Neural cell (in vitro differentiated cells): ENCODE data around the gene TBC1D9B. TPM values are rescaled to one million over a fixed set of nuclear protein-coding genes. Genes with fewer than 3 reads are reported as not detected.

Experiments
- H2AFZ ChIP-seq: fragments of 200-600, 300-800 bp; sonication (generic), shearing (Covaris generic); 2 replicates; pipeline ENCODE4 v1.6.0; 2014; ENCODE audit warnings: low read depth, mild to moderate bottlenecking, antibody characterized with exemption, low read length, moderate library complexity
- H3F3A ChIP-seq: fragments of 200-600 bp; shearing (Covaris generic); 2 replicates; pipeline ENCODE4 v1.6.1; 2016; ENCODE audit warnings: mild to moderate bottlenecking, moderate library complexity, mixed read lengths, antibody characterized with exemption, low read length; ENCODE audit not compliant: insufficient read depth, poor library complexity, severe bottlenecking
- H3K27ac ChIP-seq: fragments of 200-600, 300-800 bp; sonication (generic), shearing (Covaris generic); 2 replicates; pipeline ENCODE4 v1.5.1; 2014; ENCODE audit warnings: mild to moderate bottlenecking, low read length, moderate library complexity
- H3K27me3 ChIP-seq: fragments of 300-800, 200-600 bp; sonication (generic), shearing (Covaris generic); 2 replicates; pipeline ENCODE4 v1.6.0; 2014; ENCODE audit warnings: mild to moderate bottlenecking, low read depth, low read length, moderate library complexity; ENCODE audit not compliant: insufficient read depth
- H3K36me3 ChIP-seq: fragments of 300-800, 200-600 bp; sonication (generic), shearing (Covaris generic); 2 replicates; pipeline ENCODE4 v1.5.1; 2014; ENCODE audit warnings: mild to moderate bottlenecking, antibody characterized with exemption, low read length, moderate library complexity; ENCODE audit not compliant: insufficient read depth
- H3K4me2 ChIP-seq: fragments of 300-800, 200-600 bp; sonication (generic), shearing (Covaris generic); 2 replicates; pipeline ENCODE4 v1.6.0; 2014; ENCODE audit warnings: mild to moderate bottlenecking, low read length
- H3K4me3 ChIP-seq: fragments of 300-800, 200-600 bp; sonication (generic), shearing (Covaris generic); 2 replicates; pipeline ENCODE4 v1.5.1; 2014; ENCODE audit warnings: mild to moderate bottlenecking, low read length, moderate library complexity
- H3K79me2 ChIP-seq: fragments of 200-600 bp; shearing (Covaris generic); replicated peaks from 2 replicates; pipeline ENCODE4 v1.6.0; 2014; ENCODE audit warnings: mild to moderate bottlenecking, low read length, moderate library complexity; ENCODE audit not compliant: insufficient read depth
- H3K9ac ChIP-seq: fragments of 300-800, 200-600 bp; sonication (generic), shearing (Covaris generic); 2 replicates; pipeline ENCODE4 v1.6.1; 2016; ENCODE audit warnings: mild to moderate bottlenecking, low read length, mixed read lengths
- H3K9me2 ChIP-seq: fragments of 200-600 bp; shearing (Covaris generic); 2 replicates; pipeline ENCODE4 v1.6.1; 2016; ENCODE audit warnings: mild to moderate bottlenecking, low read length, mixed read lengths; ENCODE audit not compliant: insufficient read depth
- H3K9me3 ChIP-seq: fragments of 200-600, 300-800 bp; sonication (generic), shearing (Covaris generic); 2 replicates; pipeline ENCODE4 v1.6.1; 2016; ENCODE audit warnings: mild to moderate bottlenecking, mixed run types, low read length, moderate library complexity, mixed read lengths
- H4K20me1 ChIP-seq: fragments of 200-600 bp; shearing (Covaris generic); 2 replicates; pipeline ENCODE4 v1.6.1; 2016; ENCODE audit warnings: mild to moderate bottlenecking, mixed run types; ENCODE audit not compliant: insufficient read depth
- CTCF ChIP-seq: fragments of 450-650 bp; IDR thresholded peaks from 2 replicates; pipeline ENCODE4 v1.5.1; 2014; ENCODE audit warnings: antibody characterized with exemption, mild to moderate bottlenecking, moderate library complexity; ENCODE audit not compliant: poor library complexity, severe bottlenecking
- EP300 ChIP-seq: fragments of 450-650 bp; conservative IDR thresholded peaks from 2 replicates; pipeline ENCODE4 v1.6.1; 2014; ENCODE audit warnings: antibody characterized with exemption, mild to moderate bottlenecking, moderate library complexity; ENCODE audit not compliant: poor library complexity, severe bottlenecking
- EZH2 ChIP-seq: fragments of 200-600, 300-800 bp; shearing (Covaris generic), sonication (generic); IDR thresholded peaks from 2 replicates; pipeline ENCODE4 v1.6.1; 2014; ENCODE audit warnings: antibody characterized with exemption, low read length, borderline replicate concordance, mild to moderate bottlenecking; ENCODE audit not compliant: insufficient read depth, poor library complexity, severe bottlenecking
- MXI1 ChIP-seq: fragments of 450-650 bp; conservative IDR thresholded peaks from 2 replicates; pipeline ENCODE4 v1.6.1; 2014; ENCODE audit warnings: antibody characterized with exemption, mild to moderate bottlenecking; ENCODE audit not compliant: poor library complexity, severe bottlenecking
- POLR2AphosphoS5 ChIP-seq: IDR thresholded peaks from 2 replicates; pipeline ENCODE4 v1.6.1; 2012
- RAD21 ChIP-seq: fragments of 450-650 bp; conservative IDR thresholded peaks from 2 replicates; pipeline ENCODE4 v1.6.1; 2014; ENCODE audit warnings: antibody characterized with exemption, mild to moderate bottlenecking, moderate library complexity
- SMC3 ChIP-seq: fragments of 450-650 bp; conservative IDR thresholded peaks from 2 replicates; pipeline ENCODE4 v1.6.1; 2014; ENCODE audit warnings: antibody characterized with exemption, mild to moderate bottlenecking, moderate library complexity; ENCODE audit not compliant: poor library complexity
- TAF1 ChIP-seq: IDR thresholded peaks from 2 replicates; pipeline ENCODE4 v1.6.1; 2012; ENCODE audit warnings: low read depth
- polyA plus RNA-seq: library from polyadenylated mRNA; depleted of rRNA; stranded (reverse); fragments of >200 nt; gene quantifications from 2 replicates; pipeline ENCODE4 v1.2.3, GENCODE V29; 2014
- TF ChIP-seq, protein P1 (sequence below): IDR thresholded peaks from 2 replicates; pipeline ENCODE4 v1.6.1; 2012; ENCODE audit warnings: borderline replicate concordance

The TBC1D9B gene
- polyA plus RNA-seq, 1 donor from 2014 or later, result 50.7 TPM

- Histone ChIP-seq H4K20me1 (no peaks in the 10 kb centered on the region), H3K79me2 (no peaks in the 10 kb centered on the region), H3K9me2 (no peaks in the 10 kb centered on the region), H3K27ac (no peak overlapping the region), H3K27me3 (no peaks in the 10 kb centered on the region), H3K4me2 (no peak overlapping the region), H2AFZ (no peak overlapping the region), H3K4me3 (no peak overlapping the region), H3F3A (no peaks in the 10 kb centered on the region), H3K9me3 (no peaks in the 10 kb centered on the region), H3K9ac (no peak overlapping the region), H3K36me3 (no peaks in the 10 kb centered on the region)
- TF ChIP-seq RAD21 (no peak), POLR2AphosphoS5 (no peak), CTCF (no peak)
Measured at GRCh38 chr5:179926657-179927056, 19.0 kb upstream of the TBC1D9B start.

DNA sequence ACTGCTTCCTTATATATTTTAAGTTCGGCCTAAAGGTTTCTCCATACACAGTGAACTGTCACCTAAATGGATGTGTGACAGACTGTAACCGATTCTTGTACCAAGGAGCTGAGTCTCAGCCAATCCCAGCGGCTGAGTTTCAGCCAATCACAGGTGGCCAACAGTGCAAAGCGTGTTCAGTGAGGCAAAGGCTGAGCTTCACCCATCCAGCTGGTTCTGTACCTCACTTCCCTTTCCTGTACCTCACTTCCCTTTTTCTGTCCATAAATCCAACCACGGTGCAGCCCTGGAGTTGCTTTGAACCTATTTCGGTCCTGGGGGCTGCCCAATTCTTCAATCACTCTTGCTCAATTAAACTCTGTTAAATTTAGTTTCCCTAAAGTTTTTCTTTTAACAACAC, 15.7 kb upstream of the TBC1D9B start:
- no peaks in the 10 kb centered on the region for H4K20me1 ChIP-seq
- no peaks in the 10 kb centered on the region for H3K79me2 ChIP-seq
- H3K9me2 ChIP-seq, result no peaks in the 10 kb centered on the region
- no peaks in the 10 kb centered on the region for H3K27me3 ChIP-seq
- no peak overlapping the region for H3K4me3 ChIP-seq
- TF ChIP-seq CTCF, result no peak
- TF ChIP-seq, protein P1, sequence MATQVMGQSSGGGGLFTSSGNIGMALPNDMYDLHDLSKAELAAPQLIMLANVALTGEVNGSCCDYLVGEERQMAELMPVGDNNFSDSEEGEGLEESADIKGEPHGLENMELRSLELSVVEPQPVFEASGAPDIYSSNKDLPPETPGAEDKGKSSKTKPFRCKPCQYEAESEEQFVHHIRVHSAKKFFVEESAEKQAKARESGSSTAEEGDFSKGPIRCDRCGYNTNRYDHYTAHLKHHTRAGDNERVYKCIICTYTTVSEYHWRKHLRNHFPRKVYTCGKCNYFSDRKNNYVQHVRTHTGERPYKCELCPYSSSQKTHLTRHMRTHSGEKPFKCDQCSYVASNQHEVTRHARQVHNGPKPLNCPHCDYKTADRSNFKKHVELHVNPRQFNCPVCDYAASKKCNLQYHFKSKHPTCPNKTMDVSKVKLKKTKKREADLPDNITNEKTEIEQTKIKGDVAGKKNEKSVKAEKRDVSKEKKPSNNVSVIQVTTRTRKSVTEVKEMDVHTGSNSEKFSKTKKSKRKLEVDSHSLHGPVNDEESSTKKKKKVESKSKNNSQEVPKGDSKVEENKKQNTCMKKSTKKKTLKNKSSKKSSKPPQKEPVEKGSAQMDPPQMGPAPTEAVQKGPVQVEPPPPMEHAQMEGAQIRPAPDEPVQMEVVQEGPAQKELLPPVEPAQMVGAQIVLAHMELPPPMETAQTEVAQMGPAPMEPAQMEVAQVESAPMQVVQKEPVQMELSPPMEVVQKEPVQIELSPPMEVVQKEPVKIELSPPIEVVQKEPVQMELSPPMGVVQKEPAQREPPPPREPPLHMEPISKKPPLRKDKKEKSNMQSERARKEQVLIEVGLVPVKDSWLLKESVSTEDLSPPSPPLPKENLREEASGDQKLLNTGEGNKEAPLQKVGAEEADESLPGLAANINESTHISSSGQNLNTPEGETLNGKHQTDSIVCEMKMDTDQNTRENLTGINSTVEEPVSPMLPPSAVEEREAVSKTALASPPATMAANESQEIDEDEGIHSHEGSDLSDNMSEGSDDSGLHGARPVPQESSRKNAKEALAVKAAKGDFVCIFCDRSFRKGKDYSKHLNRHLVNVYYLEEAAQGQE, result no peak
- no peak for TF ChIP-seq MXI1
- no peak for TF ChIP-seq RAD21
- no peak for TF ChIP-seq SMC3
- TF ChIP-seq TAF1, result no peak
- TF ChIP-seq EZH2, result no peak
- no peak for TF ChIP-seq EP300
- TF ChIP-seq POLR2AphosphoS5, result no peak
- no peaks in the 10 kb centered on the region for H3K9me3 ChIP-seq
- no peaks in the 10 kb centered on the region for H3F3A ChIP-seq
- peaks cover 3% of the 10 kb centered on the region for H3K36me3 ChIP-seq
- no peak overlapping the region for H3K27ac ChIP-seq
- no peak overlapping the region for H3K4me2 ChIP-seq
- no peak overlapping the region for H2AFZ ChIP-seq
- H3K9ac ChIP-seq, result no peak overlapping the region
